NCI-H2227 (cell line): Measurements from ENCODE around the gene TGFB1.

ENCODE experiments used
- DNase-seq: peaks from one replicate; lab custom pipeline; 2025; ENCODE audit not compliant: unreplicated experiment; lab: John Stamatoyannopoulos, UW

TGFB1 gene

GRCh38 chr19:41322451-41322850, 31.3 kb downstream of the TGFB1 start:
- no peak for DNase-seq

- peak; percentile 85 for DNase-seq
These were observed 32.0 kb downstream of the TGFB1 start for GRCh38 chr19:41321600-41322270.

GRCh38 chr19:41321204-41321599, 32.5 kb downstream of the TGFB1 start:
- DNase-seq = no peak

GRCh38 chr19:41320568-41320967, 33.2 kb downstream of the TGFB1 start:
- no peak for DNase-seq

GRCh38 chr19:41320185-41320518, 33.6 kb downstream of the TGFB1 start:
- no peak for DNase-seq

GRCh38 chr19:41319500-41320184, 34.1 kb downstream of the TGFB1 start:
- DNase-seq = no peak

GRCh38 chr19:41318696-41319499, 34.8 kb downstream of the TGFB1 start:
- no peak for DNase-seq

- no peak for DNase-seq
These were observed 37.3 kb downstream of the TGFB1 start for GRCh38 chr19:41316306-41316920.

GRCh38 chr19:41311613-41312012, 42.1 kb downstream of the TGFB1 start:
- DNase-seq = no peak

GRCh38 chr19:41311072-41311471, 42.6 kb downstream of the TGFB1 start:
- DNase-seq = no peak

GRCh38 chr19:41310033-41310831, 43.5 kb downstream of the TGFB1 start, which contains the start of gene CCDC97:
Gene CCDC97 (plus strand): TSS chr19:41310172. CDS start chr19:41310311, 139 bp downstream.
- peak; percentile 98 for DNase-seq

GRCh38 chr19:41309180-41310032, 44.3 kb downstream of the TGFB1 start:
- no peak for DNase-seq

GRCh38 chr19:41308450-41309179, 45.1 kb downstream of the TGFB1 start:
- peak; percentile 99 for DNase-seq

- no peak for DNase-seq
These were observed 45.7 kb downstream of the TGFB1 start for GRCh38 chr19:41307954-41308449.

- DNase-seq = no peak
These were observed 46.4 kb downstream of the TGFB1 start for GRCh38 chr19:41307090-41307875.

- no peak for DNase-seq
These were observed 47.6 kb downstream of the TGFB1 start for GRCh38 chr19:41305927-41306793.
